H1 (cell line): ENCODE measurements around the gene TAP2. TPM values are rescaled to one million over a fixed set of nuclear protein-coding genes. Genes with fewer than 3 reads are reported as not detected.

Source experiments
- CTCF ChIA-PET: fragments of 300-600 bp; sonication (Branson Sonifier 250); formaldehyde crosslinking; loops from one replicate; lab custom pipeline; 2021; ENCODE audit not compliant: partially characterized antibody; lab: Charles Lee
- POLR2A ChIA-PET: fragments of 300-600 bp; sonication (Branson Sonifier 250); formaldehyde crosslinking; loops from one replicate; lab custom pipeline; 2021; ENCODE audit warnings: inconsistent platforms; ENCODE audit not compliant: partially characterized antibody; lab: Charles Lee
- DNase-seq, 2 experiments: peaks; one replicate each; pipeline versions ENCODE4 v3.0.0 to v3.0.0-alpha.2; 2010 to 2022; ENCODE audit warnings: low spot score in 2 of 2, low read depth in 1 of 2, mixed read lengths in 1 of 2
- FAIRE-seq: peaks from 2 replicates; lab custom pipeline; 2011; peaks lifted over from hg19 to GRCh38; lab: Jason Lieb, UNC
- H2AFZ ChIP-seq: 2 replicates; pipeline ENCODE4 v1.8.1; 2012; ENCODE audit warnings: low read length, inconsistent platforms
- H2AK5ac ChIP-seq: 2 replicates; pipeline ENCODE4 v1.6.1; 2013; ENCODE audit warnings: low read depth, low read length
- H2BK120ac ChIP-seq: replicated peaks from 2 replicates; pipeline ENCODE3; 2013; ENCODE audit warnings: low read depth, low read length, inconsistent platforms
- H2BK12ac ChIP-seq: 2 replicates; pipeline ENCODE4 v1.6.1; 2013; ENCODE audit warnings: low read depth, low read length
- H2BK15ac ChIP-seq: 2 replicates; pipeline ENCODE4 v1.6.1; 2013; ENCODE audit warnings: low read length
- H2BK20ac ChIP-seq: 2 replicates; pipeline ENCODE4 v1.6.1; 2013; ENCODE audit warnings: low read length
- H2BK5ac ChIP-seq: 2 replicates; pipeline ENCODE4 v1.6.1; 2013; ENCODE audit warnings: low read depth, low read length
- H3K14ac ChIP-seq: 2 replicates; pipeline ENCODE4 v1.6.1; 2013; ENCODE audit warnings: inconsistent platforms; ENCODE audit not compliant: insufficient read length
- H3K18ac ChIP-seq: 2 replicates; pipeline ENCODE4 v1.6.1; 2013; ENCODE audit warnings: low read length; ENCODE audit errors: extremely low read depth
- H3K23ac ChIP-seq: 2 replicates; pipeline ENCODE4 v1.6.1; 2013; ENCODE audit warnings: inconsistent platforms; ENCODE audit not compliant: insufficient read length
- H3K23me2 ChIP-seq: 2 replicates; pipeline ENCODE4 v1.6.1; 2013; ENCODE audit warnings: low read depth, low read length
- H3K27ac ChIP-seq: 2 replicates; pipeline ENCODE4 v1.6.1; 2011; ENCODE audit warnings: low read depth, low read length, inconsistent platforms
- H3K27me3 ChIP-seq, 4 experiments: replicated peaks in 1 of 4; 1 replicate in 1 of 4; 2 replicates in 3 of 4; pipeline versions ENCODE4 v1.6.1 to v1.8.1; 2011 to 2013; ENCODE audit warnings: low read length in 3 of 4, mild to moderate bottlenecking in 3 of 4, inconsistent platforms in 2 of 4, mixed read lengths in 2 of 4, moderate library complexity in 1 of 4; ENCODE audit not compliant: control insufficient read depth in 3 of 4, insufficient read depth in 3 of 4; ENCODE audit errors: extremely low read depth in 1 of 4
- H3K36me3 ChIP-seq, 4 experiments: 2 replicates each; pipeline versions ENCODE4 v1.6.1 to v1.8.1; 2011 to 2013; ENCODE audit warnings: mild to moderate bottlenecking in 4 of 4, low read length in 3 of 4, moderate library complexity in 2 of 4, control low read depth in 1 of 4, inconsistent platforms in 1 of 4; ENCODE audit not compliant: insufficient read depth in 4 of 4, control insufficient read depth in 2 of 4
- H3K4ac ChIP-seq: replicated peaks from 2 replicates; pipeline ENCODE3; 2013; ENCODE audit warnings: low read length, low read depth, mixed read lengths, inconsistent platforms; ENCODE audit not compliant: insufficient read length
- H3K4me1 ChIP-seq, 4 experiments: replicated peaks in 1 of 4; 1 replicate in 1 of 4; 2 replicates in 3 of 4; pipeline versions ENCODE4 v1.6.1 to v1.8.1; 2011 to 2013; ENCODE audit warnings: low read length in 3 of 4, inconsistent platforms in 2 of 4, mixed read lengths in 1 of 4; ENCODE audit not compliant: insufficient read depth in 4 of 4, control insufficient read depth in 3 of 4
- H3K4me2 ChIP-seq, 2 experiments: 2 replicates each; pipeline versions ENCODE4 v1.6.1 to v1.8.1; 2011 to 2013; ENCODE audit warnings: low read depth in 2 of 2, low read length in 2 of 2, control low read depth in 1 of 2, inconsistent platforms in 1 of 2, mild to moderate bottlenecking in 1 of 2; ENCODE audit not compliant: insufficient read depth in 1 of 2
- H3K4me3 ChIP-seq, 4 experiments: fragments of 200-600, 300-600 bp in 1 of 4; sonication (generic), shearing (Covaris generic), sonication (Bioruptor Twin) in 1 of 4; 2 replicates each; pipeline versions ENCODE4 v1.5.1 to v1.8.1; 2011 to 2016; ENCODE audit warnings: low read length in 4 of 4, low read depth in 3 of 4, control low read depth in 2 of 4, inconsistent platforms in 2 of 4, mild to moderate bottlenecking in 2 of 4, mixed read lengths in 1 of 4, moderate library complexity in 1 of 4; ENCODE audit not compliant: insufficient read depth in 2 of 4; ENCODE audit errors: extremely low read depth in 1 of 4
- H3K56ac ChIP-seq: replicated peaks from 2 replicates; pipeline ENCODE3; 2013; ENCODE audit warnings: low read depth, mild to moderate bottlenecking, mixed read lengths, low read length, inconsistent platforms; ENCODE audit not compliant: insufficient read length
- H3K79me1 ChIP-seq: 2 replicates; pipeline ENCODE4 v1.6.1; 2013; ENCODE audit warnings: low read depth, low read length, control low read depth
- H3K79me2 ChIP-seq, 2 experiments: 2 replicates each; pipeline versions ENCODE4 v1.6.1 to v1.8.1; 2012 to 2013; ENCODE audit warnings: low read length in 2 of 2, mild to moderate bottlenecking in 2 of 2, inconsistent platforms in 1 of 2; ENCODE audit not compliant: insufficient read depth in 2 of 2, control insufficient read depth in 1 of 2
- H3K9ac ChIP-seq, 4 experiments: replicated peaks in 1 of 4; 1 replicate in 1 of 4; 2 replicates in 3 of 4; pipeline versions ENCODE4 v1.6.1 to v1.8.1; 2011 to 2013; ENCODE audit warnings: low read depth in 3 of 4, low read length in 3 of 4, control low read depth in 2 of 4, mild to moderate bottlenecking in 2 of 4, moderate library complexity in 2 of 4, inconsistent platforms in 1 of 4; ENCODE audit errors: extremely low read depth in 1 of 4
- H3K9me3 ChIP-seq, 2 experiments: 2 replicates each; pipeline versions ENCODE4 v1.6.1 to v1.8.1; 2012 to 2013; ENCODE audit warnings: mild to moderate bottlenecking in 2 of 2, moderate library complexity in 2 of 2, control low read depth in 1 of 2, inconsistent platforms in 1 of 2, low read depth in 1 of 2, low read length in 1 of 2, mixed read lengths in 1 of 2; ENCODE audit not compliant: insufficient read depth in 2 of 2
- H4K20me1 ChIP-seq, 2 experiments: replicated peaks in 1 of 2; 2 replicates each; pipeline versions ENCODE3 to v1.8.1; 2011 to 2013; ENCODE audit warnings: inconsistent platforms in 2 of 2, low read length in 2 of 2, mild to moderate bottlenecking in 1 of 2; ENCODE audit not compliant: insufficient read depth in 2 of 2, control insufficient read depth in 1 of 2
- H4K5ac ChIP-seq: 2 replicates; pipeline ENCODE4 v1.6.1; 2013; ENCODE audit warnings: low read length, low read depth, mixed read lengths, inconsistent platforms; ENCODE audit not compliant: insufficient read length
- H4K8ac ChIP-seq: 2 replicates; pipeline ENCODE4 v1.8.0; 2013; ENCODE audit warnings: mild to moderate bottlenecking, moderate library complexity, low read length, inconsistent platforms; ENCODE audit not compliant: insufficient read depth; ENCODE audit errors: extremely low read depth
- H4K91ac ChIP-seq: replicated peaks from 2 replicates; pipeline ENCODE3; 2013; ENCODE audit warnings: low read length, mixed read lengths, inconsistent platforms; ENCODE audit not compliant: insufficient read length
- WGBS, 2 experiments: shearing (Covaris generic) in 1 of 2; methylation state at CpG; one replicate each; pipeline versions ENCODE4 v1.1.6 to v1.1.7; 2013 to 2015; ENCODE audit warnings: low lambda C conversion rate in 2 of 2, mixed read lengths in 2 of 2, inconsistent platforms in 1 of 2, low coverage in 1 of 2, missing lambda C conversion rate in 1 of 2; ENCODE audit not compliant: insufficient replicate concordance in 2 of 2, insufficient coverage in 1 of 2, insufficient read length in 1 of 2; ENCODE audit errors: extremely low coverage in 1 of 2, missing lambda C conversion rate in 1 of 2; 5-methylcytosine and 5-hydroxymethylcytosine counted together
- polyA plus RNA-seq, 7 experiments: library from polyadenylated mRNA; depleted of rRNA in 3 of 7; stranded (reverse) in 5 of 7; unstranded in 2 of 7; fragments of >200 nt in 5 of 7; fragments of 200-250 nt in 2 of 7; gene quantifications; 1 replicate in 5 of 7; 2 replicates in 1 of 7; 4 replicates in 1 of 7; pipeline versions ENCODE4 v1.2.1 to v1.2.3, GENCODE V29; 2011 to 2013; ENCODE audit warnings: missing spikeins in 2 of 7, mixed read lengths in 2 of 7
- total RNA-seq: library from RNA; stranded (reverse); fragmentation: NEBNext Ultra II Directional; extraction: Animal tissue kit (Norgen Biotek cat#: 25700); gene quantifications from 2 replicates; pipeline ENCODE4 v1.2.1, GENCODE V29; 2021

Gene TAP2
- total and polyA plus RNA-seq, 2 of the 8 experiments (the other 6 are each of a cell fraction or from before 2014, with no cell fraction given), result 11.3 to 27.2 TPM

DNA sequence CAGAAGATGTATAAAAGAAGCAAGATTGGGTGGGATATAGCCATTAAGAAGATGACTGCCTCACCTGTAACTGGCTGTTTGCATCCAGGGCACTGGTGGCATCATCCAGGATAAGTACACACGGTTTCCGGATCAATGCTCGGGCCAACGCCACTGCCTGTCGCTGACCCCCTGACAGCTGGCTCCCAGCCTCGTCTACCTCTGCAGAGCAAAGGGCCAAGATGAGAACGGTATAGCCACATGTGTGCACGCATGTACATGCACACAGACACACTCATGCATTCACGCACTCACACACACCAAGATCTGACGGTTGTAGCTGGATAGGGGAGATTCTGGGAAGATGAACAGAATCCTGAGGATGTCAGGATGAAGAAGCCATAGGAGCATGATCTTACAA, 8.5 kb upstream of the TAP2 start:
- peaks cover 0 to 2% of the 10 kb centered on the region in 2 experiments for H4K20me1 ChIP-seq
- no peak overlapping the region for H2BK120ac ChIP-seq
- no peak overlapping the region for H3K9ac ChIP-seq
- H3K4me3 ChIP-seq, result no peak overlapping the region
- H4K8ac ChIP-seq, result no peak overlapping the region
- 93% methylated on average over 10 of the region's 10 CpGs; no CpG with 5 or more reads in 1 of the 2 experiments for WGBS, 2 experiments
- no peak overlapping the region for H3K27ac ChIP-seq
- POLR2A ChIA-PET, result no interaction called here
- no peaks in the 10 kb centered on the region for H3K9me3 ChIP-seq
- peaks cover 1 to 20% (median 16%) of the 10 kb centered on the region in 4 experiments for H3K27me3 ChIP-seq
- peaks cover 13% of the 10 kb centered on the region for H3K23me2 ChIP-seq
- no peak overlapping the region for H3K4me2 ChIP-seq
- no peak overlapping the region for H3K4ac ChIP-seq
- FAIRE-seq, result no peak
- no peak for DNase-seq
- H3K18ac ChIP-seq, result no peak overlapping the region
- H2BK15ac ChIP-seq, result no peak overlapping the region
- H4K5ac ChIP-seq, result no peak overlapping the region
- CTCF ChIA-PET, result interaction anchor here (1.0 to 11.2 kb wide), 3 partner anchors 8 to 434 kb away, joined by 3 to 402 read pairs (median 6); partner anchors contain the start of genes PSMB9, TAP1 and TAP2
- H3K4me1 ChIP-seq, result peaks cover 0 to 3% (median under 1%) of the 10 kb centered on the region in 4 experiments; a peak in 2 of 7 replicates
- no peak overlapping the region for H2AK5ac ChIP-seq
- H3K79me2 ChIP-seq, result no peaks in the 10 kb centered on the region
- H3K23ac ChIP-seq, result no peak overlapping the region
- no peak overlapping the region for H3K14ac ChIP-seq
- peaks cover 0 to 9% (median 0%) of the 10 kb centered on the region in 4 experiments; a peak in 5 of 8 replicates for H3K36me3 ChIP-seq
- no peak overlapping the region for H2BK20ac ChIP-seq
- no peaks in the 10 kb centered on the region for H3K79me1 ChIP-seq
- H2BK12ac ChIP-seq, result no peak overlapping the region
- no peak overlapping the region for H2BK5ac ChIP-seq
- no peak overlapping the region for H3K56ac ChIP-seq
- no peak overlapping the region for H2AFZ ChIP-seq
- no peak overlapping the region for H4K91ac ChIP-seq
